ENCODE data around the gene HOXC10.

HOXC10 gene

DNA sequence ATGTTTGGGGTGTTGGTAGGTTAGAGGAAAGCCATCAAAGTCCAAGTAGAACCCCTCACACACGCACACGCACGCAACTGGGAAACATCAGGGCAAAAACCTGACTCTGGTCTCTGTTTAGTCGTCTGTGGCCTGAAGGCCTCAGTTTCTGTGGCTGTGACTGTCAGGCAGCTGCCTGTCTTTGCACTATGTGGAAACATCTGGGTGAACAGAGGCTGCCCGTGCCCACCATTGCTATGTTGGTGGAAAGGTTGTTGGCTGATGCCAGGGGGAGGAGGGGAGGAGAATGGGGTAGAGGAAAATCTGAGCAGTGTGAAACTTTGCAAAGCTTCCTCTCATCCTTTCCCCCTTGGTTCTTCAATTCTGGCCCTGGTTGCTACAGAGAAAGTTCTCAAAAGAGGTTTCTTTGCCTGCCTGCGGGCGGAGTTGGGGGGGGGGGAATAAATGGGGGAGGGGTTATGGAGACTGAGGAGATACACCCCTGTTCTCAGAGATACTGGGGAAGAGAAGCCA lies 7.5 kb downstream of the HOXC10 start:
- no peak for DNase-seq

DNA sequence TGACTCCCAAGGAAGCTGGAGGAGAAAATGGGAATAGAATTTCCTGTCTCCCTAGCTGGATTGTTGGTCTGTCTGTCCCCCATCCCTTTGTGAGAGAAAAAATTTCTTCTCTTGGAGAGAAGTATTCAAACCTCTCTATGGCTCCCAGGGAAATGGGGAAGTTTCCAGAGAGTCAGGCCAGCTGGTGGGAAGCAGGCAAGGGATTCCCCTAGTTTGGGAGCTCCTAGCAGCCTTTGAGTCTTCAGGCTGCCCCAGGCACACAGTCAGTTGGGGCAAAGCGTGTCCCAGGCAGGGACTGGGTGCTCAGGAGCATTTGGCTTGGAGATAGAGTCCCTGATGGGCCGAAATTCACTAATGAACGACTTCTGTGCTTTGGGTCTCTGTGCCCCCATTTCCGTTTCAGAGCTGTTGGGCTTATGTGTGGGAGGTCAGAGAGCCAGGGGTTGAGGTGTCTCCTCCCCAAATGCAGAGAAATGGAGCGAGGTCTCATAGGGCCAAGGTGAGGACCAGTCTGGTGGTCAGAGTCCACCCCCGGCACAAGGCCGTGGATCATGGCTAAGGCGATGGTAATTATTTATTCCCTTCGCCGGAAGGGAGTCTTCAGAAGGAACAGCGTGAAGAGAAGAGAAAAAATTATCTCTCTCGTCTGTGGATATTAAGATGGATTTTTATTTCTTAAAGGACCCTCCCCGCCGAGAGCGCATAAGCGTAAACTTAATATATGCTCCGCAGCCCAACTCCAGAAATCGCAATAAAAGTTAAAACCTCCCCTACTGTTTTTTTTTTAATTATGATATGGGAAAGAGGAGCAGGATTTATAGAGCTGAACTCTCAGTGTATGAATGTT lies 8.4 kb downstream of the HOXC10 start:
- no peak for DNase-seq

DNA sequence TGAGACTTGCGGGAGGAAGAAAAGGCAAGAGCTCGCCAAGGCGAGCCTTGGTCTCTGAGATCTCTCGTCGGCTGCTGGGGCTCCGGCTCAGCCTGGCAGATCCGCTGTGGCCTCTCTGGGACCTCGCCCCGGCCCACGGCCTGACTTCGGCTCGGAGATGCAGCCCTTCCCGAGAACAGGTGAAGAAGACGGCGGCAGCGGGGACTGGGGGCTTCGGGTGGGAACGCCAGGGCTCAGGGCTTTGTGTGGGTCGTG lies 9.0 kb downstream of the HOXC10 start:
- DNase-seq, result no peak

DNA sequence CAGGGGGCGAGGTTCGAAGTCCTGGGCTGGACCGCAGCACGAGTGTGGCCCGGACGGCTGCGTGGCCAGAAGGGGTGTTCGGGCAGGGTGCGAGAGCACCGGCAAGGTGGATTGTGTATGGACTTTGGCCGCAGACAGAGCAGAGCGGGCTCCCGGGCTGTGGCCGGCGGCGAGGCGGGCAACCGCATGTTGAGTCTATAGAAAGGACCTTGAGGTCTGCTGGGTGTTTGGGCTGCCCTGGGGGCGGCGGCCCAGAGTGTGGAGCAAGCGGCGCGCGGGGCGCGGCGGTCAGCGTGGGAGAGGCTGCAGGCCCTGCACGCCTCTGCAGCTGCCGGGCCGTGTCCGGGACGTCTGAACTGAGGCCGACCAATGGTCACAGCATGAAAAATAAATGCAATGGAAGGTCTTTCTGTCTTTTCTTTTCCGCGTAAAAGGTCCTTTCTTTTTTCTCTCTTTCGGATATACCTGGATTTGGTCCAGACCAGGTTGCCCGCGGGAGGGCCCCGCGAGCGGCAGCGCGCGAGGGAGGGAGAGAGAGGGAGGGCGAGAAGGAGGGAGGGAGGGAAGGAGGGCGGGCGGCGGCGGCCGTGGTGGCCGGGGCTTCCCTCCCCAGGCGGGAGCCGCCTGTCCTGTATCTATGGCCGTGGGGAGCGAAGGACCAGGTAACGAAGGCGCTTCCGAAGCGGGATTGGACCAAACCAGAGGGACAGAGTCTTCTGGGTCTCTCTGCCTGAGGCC lies 9.5 kb downstream of the HOXC10 start:
- no peak for DNase-seq

DNA sequence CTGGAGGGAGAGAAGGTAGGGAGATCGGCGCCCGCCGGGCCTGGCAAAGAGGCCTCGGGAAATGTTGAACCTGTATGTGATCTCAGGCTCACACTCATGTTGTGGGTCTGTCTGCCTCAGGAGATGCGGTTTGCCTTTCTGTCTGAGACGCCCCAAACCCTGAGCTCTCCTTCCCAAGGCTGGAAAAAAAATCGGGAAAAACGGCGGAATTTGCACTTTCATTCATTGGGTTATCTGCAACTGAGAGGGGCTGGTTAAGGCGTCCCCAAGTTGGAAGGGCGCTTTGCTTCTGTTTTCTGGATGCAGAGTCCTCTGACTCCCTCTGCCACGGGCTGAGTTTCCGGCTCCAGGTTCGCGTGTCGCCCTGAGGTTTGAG lies 10.0 kb downstream of the HOXC10 start:
- no peak for DNase-seq

DNA sequence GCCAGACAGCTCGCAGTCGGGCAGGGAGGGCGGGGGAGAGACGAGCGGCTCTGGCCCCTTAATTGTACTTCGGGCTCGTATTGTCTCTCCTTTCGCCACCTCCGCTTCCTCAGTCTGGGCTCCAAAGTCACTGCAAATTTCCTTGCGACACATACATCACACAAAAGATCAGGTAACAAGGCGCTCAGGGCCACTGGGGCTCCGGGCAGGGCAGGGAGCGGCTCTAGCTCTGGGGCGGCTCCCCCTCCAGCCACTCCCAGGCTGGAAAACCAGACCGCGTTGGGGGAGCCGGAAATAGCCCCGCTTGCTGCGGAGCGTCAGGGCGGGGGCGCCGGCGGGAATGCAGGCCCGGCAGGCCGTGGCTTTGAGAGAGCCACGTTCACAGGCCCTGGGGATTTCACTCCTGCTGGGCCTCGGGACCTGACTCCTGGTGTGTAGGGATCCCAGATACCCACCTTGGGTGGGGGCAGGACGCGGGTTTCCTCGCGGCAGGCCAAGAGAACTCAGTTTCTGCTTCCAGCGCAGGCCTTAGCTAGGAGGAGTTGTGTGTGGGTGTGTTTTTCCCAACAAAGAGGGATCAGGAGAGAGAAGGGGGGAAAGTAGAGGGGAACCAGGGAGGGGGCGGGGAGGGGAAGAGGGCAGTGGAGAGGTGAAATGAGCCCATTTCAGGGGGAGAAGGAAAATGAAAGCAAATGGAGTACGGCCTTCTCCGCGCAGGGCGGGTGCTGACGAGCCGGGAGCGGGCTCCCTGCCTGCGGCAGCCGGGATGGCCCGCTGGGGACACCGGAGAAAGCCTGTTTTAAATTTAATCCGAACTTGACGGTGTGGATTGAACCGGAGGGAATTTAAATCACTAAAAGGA lies 10.7 kb downstream of the HOXC10 start:
- no peak for DNase-seq

DNA sequence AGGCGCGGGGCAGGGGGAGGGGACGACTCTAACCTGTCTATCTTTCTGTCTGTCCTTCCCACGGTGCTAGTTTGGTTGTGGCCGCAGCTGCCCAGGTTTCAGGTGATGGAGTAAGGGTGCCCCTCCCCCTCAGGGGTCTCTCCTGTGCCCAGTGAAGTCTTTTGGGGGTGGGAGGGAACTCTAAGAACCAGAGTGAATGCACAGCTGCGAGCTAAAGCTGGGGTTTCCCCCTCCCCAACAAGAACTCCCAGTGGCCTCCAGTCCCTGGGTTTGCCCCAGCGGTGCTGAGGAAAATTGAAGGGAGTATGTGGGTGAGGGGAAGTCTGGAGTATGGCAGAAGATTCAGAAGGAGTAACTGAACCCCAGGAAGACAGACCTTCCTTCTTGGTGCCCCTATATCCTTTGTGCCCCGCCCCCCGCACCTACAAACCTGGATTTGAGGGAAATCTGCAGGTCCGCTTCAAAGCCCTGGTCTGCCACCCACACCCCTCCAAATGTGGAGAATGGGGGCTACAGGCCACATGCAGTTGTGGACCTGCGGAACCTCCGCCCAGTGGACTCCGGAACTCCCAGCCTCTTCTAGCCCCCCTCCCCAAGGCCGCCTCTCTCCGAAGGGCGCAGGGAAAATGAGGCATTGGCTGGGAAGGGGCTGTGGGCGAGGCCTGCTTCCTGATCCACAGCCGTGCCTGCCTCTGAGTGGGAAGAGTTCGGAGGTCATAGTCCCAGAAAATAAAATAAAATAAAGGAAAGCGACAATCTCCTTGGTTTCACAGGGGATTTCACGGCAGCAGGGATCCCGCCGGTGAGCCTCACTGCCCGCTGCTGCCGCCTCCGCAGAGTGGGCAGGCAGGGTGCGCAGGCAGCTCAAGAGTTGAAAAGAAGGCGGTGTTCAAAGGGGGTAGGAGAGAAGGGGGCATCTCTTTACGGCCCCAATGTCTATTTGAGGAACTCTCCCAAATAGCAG lies 11.6 kb downstream of the HOXC10 start:
- DNase-seq, result no peak

DNA sequence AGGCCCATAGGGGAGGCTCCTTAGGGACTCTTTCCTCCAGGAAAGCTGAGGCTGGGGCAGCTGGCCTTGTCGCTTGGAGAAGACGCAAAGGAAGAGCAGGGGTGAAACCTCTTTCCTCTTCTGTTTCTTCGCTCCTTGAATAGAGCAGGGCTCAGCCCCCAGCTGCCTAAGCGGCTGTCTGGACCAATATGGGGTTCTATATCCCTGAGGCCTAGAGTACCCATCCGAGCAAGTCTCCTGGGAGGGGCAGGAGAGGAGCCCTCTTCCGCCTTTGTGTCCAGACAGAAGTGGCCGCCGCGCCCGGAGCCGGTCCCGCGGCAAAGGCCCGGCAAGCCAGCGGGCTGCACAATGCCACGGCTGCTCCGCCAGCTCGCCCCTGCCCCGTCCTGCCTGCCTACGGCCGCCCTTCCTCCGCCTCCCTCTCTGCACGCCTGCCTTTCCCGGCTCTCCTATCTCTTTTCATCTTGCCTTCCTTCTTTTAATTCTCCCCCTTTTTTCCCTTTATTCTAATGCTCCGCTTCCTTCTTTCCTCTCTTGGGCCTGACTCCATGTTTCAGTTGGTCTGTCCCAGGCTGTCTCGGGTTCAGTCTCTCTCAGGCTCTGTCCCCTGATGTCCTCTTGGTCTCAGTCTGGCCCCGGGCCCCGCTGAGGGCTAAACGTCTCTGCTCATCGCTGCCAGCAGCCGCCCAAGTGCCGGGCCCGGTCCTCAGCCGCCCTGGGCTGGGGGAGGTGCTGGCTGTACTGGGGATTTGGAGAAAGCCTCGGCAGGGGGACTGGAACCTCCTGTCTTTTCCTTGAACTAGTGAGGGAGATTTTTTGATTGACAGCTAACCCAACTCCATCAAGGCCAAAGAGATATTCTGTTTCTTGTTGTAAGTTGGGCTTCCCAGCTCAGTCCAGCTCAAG lies 12.5 kb downstream of the HOXC10 start:
- no peak for DNase-seq

DNA sequence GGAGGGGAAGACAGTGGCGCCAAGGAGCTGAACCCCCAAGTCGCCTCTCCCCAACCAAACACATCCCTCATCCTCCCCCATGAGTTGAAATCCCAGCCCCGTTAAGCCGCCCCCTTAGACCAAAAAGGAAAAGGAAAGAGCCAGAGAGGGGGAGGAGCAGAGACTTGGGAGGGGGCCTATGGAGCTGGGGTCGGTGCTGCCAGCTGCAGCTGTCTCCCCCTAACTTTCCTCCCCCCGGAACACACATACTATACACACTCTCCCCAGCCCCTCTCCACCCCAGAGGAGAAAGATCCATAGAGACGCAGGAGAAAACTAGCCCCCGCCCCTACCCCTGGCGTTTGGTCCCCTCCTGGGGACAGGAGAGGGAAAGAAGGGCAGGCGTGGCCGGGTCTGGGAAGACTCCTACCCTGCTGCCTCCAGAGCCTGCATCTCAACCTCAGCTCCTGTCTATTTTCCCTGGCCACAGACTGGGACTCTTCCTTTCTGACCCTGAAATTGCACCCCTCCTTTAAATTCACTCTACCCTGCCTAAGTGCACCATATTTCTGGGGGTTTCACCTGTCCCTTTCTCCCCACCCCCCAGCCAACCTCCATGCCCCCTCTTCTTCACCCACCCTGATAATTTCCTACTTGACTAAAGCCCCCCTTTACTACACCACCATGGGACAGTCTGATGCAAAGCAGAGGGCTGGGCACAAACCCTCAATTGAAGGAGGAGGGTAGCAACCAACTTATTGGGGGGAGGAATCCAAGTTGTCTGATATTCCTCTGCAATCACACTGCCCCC lies 13.4 kb downstream of the HOXC10 start:
- no peak for DNase-seq

DNA sequence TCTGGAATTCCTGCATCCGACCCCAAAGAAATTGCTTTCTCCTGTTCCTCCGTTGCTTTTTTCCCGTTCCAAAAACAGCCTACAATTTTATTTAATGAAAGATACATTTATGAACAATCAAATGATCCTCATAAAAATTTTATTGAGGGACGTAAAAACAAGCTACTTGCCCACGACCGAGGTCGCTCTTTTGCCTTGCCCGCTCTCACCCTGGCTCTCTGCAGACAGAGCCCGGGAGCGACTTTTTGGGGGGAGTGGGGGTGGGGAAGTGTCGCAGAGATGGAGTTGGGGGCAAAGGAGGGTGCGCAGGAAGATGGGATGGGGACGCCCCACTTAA lies 13.9 kb downstream of the HOXC10 start:
- no peak for DNase-seq

DNA sequence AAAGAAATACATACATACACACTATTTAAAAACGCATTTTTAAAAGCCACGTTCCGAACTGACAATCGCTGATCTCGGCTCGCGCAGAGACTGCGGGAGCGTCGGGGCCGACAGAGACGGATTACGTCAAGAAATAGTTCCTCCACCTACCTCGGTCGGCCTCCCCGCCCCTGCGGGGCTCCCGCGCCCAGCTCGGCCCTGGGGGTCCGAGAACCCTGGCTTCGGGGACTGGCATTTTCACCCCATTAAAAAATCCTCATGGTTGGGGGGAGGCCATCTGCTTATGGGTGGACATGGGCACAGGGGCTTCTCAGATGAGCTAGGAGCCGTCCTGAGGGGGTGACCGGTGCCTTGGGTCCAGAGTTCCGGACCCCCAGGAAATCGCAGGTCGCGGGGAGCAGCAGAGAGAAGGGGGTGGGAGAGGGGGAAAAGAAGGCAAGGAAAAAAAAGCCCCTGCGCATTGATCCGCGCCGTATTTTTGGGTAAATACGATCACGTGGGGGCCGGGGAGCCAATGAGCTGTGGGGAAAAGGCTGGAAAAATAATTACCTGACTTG lies 14.7 kb downstream of the HOXC10 start:
- DNase-seq, result no peak

DNA sequence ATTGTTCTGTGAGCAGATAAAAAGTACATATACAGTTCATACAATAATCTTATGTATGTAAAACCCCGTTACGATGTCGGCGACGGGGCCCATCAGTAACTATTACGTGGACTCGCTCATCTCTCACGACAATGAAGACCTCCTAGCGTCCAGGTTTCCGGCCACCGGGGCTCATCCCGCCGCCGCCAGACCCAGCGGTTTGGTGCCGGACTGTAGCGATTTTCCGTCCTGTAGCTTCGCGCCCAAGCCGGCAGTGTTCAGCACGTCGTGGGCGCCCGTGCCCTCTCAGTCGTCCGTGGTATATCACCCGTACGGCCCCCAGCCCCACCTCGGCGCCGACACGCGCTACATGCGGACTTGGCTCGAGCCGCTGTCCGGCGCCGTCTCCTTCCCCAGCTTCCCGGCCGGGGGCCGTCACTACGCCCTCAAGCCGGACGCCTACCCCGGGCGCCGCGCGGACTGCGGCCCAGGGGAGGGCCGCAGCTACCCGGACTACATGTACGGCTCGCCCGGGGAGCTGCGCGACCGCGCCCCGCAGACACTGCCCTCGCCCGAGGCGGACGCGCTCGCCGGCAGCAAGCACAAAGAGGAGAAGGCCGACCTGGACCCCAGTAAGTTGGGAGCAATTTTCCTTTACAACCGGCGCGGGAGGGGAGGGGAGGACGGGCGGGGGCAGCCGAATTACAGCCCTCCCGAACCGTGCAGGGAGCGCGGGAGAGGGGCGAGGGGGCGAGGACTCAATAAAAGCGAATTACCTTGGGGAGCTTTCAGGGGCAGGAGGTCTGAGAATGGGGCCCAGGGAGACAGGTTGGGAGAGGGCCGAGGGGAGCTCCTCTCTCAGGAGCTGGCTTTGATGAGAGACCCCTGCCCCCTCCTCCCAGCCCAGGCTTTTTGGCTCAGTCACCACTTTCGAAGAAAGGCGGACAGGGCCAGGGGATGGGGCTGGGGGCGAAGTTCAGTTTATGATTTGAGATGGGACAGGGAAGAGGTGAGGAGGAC lies 15.5 kb downstream of the HOXC10 start, which contains the start of gene HOXC9:
Gene HOXC9 (plus strand): TSS at position 46 of the 999 bp plus-strand sequence. CDS start 28 bp downstream, at position 74.
- DNase-seq, result no peak

DNA sequence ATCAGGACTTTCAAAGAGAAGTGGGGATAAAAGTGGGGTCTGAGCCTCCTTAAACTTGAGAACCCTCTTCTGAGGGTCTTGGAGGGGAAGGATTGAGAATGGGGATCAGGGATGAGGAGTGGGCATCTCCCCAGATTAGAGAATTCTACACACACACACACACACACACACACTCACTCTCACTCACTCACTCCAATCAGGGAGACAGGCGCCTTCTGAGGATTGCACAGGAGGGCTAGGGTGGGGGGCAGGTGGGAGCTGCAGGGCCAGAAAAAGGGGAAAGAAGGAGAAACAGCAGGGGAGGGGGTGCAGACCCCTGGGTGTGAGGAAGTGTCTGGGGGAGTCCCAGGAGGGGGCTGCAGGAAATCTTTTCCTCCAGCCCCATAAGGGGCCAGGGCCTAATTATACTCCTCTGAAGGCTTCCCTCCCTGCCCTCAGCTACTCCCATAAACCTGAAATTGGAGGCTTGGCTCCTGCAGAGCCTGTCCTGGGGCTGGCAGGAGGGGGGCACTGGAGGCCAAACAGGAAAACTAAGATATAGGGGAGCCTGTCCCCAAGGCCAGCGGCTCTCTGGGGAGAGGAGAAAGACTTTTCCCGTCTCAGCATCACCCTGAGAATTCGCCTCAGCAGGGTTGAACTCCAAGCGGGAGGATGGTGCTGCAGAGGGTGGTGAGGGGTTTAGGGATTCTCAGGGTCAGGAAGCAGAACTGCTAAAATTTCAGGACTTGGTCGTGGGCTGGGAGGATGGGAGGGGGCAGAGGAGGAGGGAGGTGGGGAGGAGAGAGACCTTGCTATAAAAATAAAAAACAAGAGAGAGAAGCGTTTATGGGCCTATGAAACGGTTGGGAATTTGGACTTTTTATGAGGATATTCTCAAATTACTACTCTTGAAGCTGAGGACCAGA lies 16.6 kb downstream of the HOXC10 start:
- no peak for DNase-seq

DNA sequence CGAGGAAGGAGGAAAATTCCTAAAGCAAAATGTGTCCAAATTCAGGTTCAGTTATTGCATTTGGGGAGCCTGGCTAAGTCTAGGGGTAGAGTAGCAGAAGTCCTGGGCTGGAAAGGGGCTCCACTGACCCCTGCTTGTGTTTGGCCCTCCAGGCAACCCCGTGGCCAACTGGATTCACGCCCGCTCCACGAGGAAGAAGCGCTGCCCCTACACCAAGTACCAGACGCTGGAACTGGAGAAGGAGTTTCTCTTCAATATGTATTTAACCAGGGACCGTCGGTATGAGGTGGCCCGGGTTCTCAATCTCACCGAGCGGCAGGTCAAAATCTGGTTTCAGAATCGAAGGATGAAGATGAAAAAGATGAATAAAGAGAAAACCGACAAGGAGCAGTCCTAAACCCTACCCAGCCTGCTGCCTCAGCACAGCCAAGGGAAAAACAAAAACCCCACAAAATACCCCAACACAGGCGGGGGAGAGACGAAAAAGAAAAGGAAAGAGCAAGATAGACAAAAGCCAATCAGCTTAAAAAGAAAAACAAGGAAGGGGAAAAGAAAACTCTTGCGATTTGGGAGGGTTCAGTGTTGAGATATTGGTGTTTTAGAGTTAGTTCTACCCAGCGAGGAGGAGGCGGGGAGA lies 17.4 kb downstream of the HOXC10 start:
- DNase-seq, result no peak

DNA sequence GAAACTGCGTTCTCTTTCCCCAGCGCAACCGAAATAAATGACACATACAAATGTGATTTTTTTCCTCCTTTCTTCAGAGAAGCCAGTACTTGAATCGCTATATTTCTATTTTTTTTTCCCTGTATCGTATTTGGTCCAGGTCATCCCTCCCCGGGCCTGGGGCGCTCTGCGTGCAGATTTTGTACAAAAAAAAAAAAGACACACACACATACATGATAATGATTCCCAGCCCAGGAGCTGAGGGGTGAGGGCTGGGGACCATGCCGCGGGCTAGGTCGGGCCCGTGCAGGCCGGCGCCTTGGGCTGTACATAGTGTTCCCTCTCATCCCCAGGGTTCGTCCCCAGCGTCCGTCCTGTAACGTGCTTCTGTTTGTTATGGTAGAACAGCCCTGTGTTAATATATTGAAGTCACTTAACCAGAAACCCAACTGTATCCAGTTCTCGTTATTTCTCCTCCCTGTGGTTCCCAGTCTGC lies 18.0 kb downstream of the HOXC10 start:
- DNase-seq, result no peak

DNA sequence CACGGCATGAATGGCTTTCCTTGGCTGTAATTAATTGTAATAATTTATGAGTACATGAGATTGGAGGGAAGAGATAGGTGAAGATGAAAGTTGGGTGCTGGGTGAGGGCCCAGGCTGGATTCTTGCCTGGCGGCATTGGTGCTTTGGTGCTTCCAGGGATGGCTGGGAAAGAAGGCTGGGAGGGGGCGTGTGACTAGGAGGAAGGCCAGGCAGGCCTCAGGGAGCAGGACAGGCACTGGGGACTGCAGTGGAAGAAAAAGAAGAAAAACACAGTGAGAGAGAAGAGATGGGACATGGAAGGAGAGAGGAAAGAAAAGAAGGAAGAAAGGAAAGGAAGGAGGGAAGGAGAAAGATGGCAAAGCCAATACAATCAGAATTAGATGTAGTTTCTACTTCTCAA lies 18.7 kb downstream of the HOXC10 start:
- no peak for DNase-seq

Measured in inflammatory macrophage (primary cell).